Stomach (tissue), 4 donors: Measurements from ENCODE around the gene PTGES3L.

Source experiments
- CTCF ChIP-seq, 7 experiments: fragments of 450-650 bp in 4 of 7; fragments of 200-600 bp in 3 of 7; sonication (generic) in 3 of 7; IDR thresholded peaks; one replicate each; pipeline ENCODE4 v1.5.1; 2016 to 2019; ENCODE audit warnings: antibody characterized with exemption in 7 of 7, control low read depth in 2 of 7, mild to moderate bottlenecking in 1 of 7
- EP300 ChIP-seq: sonication (generic); formaldehyde crosslinking; IDR thresholded peaks from one replicate; pipeline ENCODE4 v1.6.1; 2017; ENCODE audit warnings: antibody characterized with exemption
- POLR2A ChIP-seq, 4 donors: fragments of 450-650 bp; IDR thresholded peaks; one replicate each; pipeline ENCODE4 v1.6.1; 2016; ENCODE audit warnings: antibody characterized with exemption in 4 of 4, control low read depth in 2 of 4, mild to moderate bottlenecking in 1 of 4, moderate library complexity in 1 of 4
- POLR2AphosphoS5 ChIP-seq, 3 donors: sonication (generic); formaldehyde crosslinking; IDR thresholded peaks; one replicate each; pipeline ENCODE4 v1.6.1; 2016; ENCODE audit warnings: antibody characterized with exemption in 3 of 3

DNA sequence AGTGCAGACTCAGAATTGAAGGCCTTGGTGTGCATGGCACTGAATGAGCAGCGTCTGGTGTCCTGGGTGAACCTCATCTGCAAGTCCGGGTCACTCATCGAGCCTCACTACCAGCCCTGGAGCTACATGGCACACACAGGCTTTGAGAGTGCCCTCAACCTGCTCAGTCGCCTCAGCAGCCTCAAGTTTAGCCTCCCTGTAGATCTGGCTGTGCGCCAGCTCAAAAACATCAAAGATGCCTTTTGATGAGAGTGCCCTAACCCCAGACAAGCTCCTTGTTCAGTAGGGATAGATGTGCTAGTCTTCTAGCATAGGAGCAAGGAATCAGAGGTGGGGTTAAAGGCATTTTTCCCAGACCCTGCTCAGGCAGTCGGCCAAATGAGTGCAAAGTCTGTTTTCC lies 11.6 kb upstream of the PTGES3L start:
- TF ChIP-seq CTCF (IDR thresholded peaks at IDR 0.05) = no peak
- no peak for TF ChIP-seq POLR2A (IDR thresholded peaks at IDR 0.05)
- no peak for TF ChIP-seq EP300
- TF ChIP-seq POLR2AphosphoS5 (IDR thresholded peaks at IDR 0.05) = no peak
